ENCODE measurements around the gene SIDT1. TPM values are rescaled to one million over a fixed set of nuclear protein-coding genes. Genes with fewer than 3 reads are reported as not detected.

SIDT1 gene
- total and polyA plus RNA-seq, 8 donors = 0.81 to 142 (median 14.5) TPM

GRCh38 chr3:113589971-113590370, 57.6 kb downstream of the SIDT1 start:
- Histone ChIP-seq H3K36me3 (peaks cover 0 to 8% (median 0%) of the 10 kb centered on the region in 4 donors), H3K27me3 (no peaks in the 10 kb centered on the region), H3K9me3 (no peaks in the 10 kb centered on the region), H3K27ac (no peak overlapping the region), H3K4me3 (no peak overlapping the region), H3K4me1 (no peaks in the 10 kb centered on the region)
- intact Hi-C loops (cut with DNase I; ENCODE audit: low total_unique reads) = no loop called here
- 28 to 47% (median 32%) methylated on average over 1 of the region's 1 CpG for WGBS, 5 donors
- TF ChIP-seq POLR2A (IDR thresholded peaks at IDR 0.05) (no peak), EP300 (IDR thresholded peaks at IDR 0.05) (no peak), CTCF (IDR thresholded peaks at IDR 0.05) (no peak), POLR2AphosphoS5 (IDR thresholded peaks at IDR 0.05) (no peak)
- DNase-seq = no peak

GRCh38 chr3:113590983-113591382, 58.6 kb downstream of the SIDT1 start:
- Histone ChIP-seq H3K36me3 (no peaks in the 10 kb centered on the region), H3K27me3 (no peaks in the 10 kb centered on the region), H3K4me1 (no peaks in the 10 kb centered on the region), H3K4me3 (no peak overlapping the region), H3K27ac (no peak overlapping the region), H3K9me3 (no peaks in the 10 kb centered on the region)
- no peak for TF ChIP-seq CTCF (IDR thresholded peaks at IDR 0.05)
- TF ChIP-seq POLR2AphosphoS5 (IDR thresholded peaks at IDR 0.05) = no peak
- TF ChIP-seq EP300 (IDR thresholded peaks at IDR 0.05) = no peak
- no peak for TF ChIP-seq POLR2A (IDR thresholded peaks at IDR 0.05)
- intact Hi-C loops (cut with DNase I; ENCODE audit: low total_unique reads) = no loop called here
- peak in 1 of 2 donors; percentile 18 for DNase-seq
- 16 to 50% (median 30%) methylated on average over 1 of the region's 1 CpG for WGBS, 5 donors

- TF ChIP-seq POLR2AphosphoS5 (IDR thresholded peaks at IDR 0.05) (no peak), EP300 (IDR thresholded peaks at IDR 0.05) (no peak), CTCF (IDR thresholded peaks at IDR 0.05) (no peak), POLR2A (IDR thresholded peaks at IDR 0.05) (no peak)
- Histone ChIP-seq H3K9me3 (no peaks in the 10 kb centered on the region), H3K27me3 (no peaks in the 10 kb centered on the region), H3K4me3 (no peak overlapping the region), H3K4me1 (no peaks in the 10 kb centered on the region), H3K27ac (no peak overlapping the region), H3K36me3 (no peaks in the 10 kb centered on the region)
- no peak for DNase-seq
- 21 to 56% (median 48%) methylated on average over 2 of the region's 2 CpGs for WGBS, 5 donors
- intact Hi-C loops (cut with DNase I; ENCODE audit: low total_unique reads) = no loop called here
Observed at GRCh38 chr3:113594066-113594465, 61.7 kb downstream of the SIDT1 start.

GRCh38 chr3:113597596-113598354, 65.4 kb downstream of the SIDT1 start:
- no peaks in the 10 kb centered on the region for H3K9me3 ChIP-seq
- H3K36me3 ChIP-seq = peaks cover 0 to 4% (median 1%) of the 10 kb centered on the region in 4 donors
- peak in 1 of 2 donors; percentile 53 for DNase-seq
- TF ChIP-seq POLR2AphosphoS5 (IDR thresholded peaks at IDR 0.05) = no peak
- no peak for TF ChIP-seq EP300 (IDR thresholded peaks at IDR 0.05)
- no peak for TF ChIP-seq POLR2A (IDR thresholded peaks at IDR 0.05)
- no peak for TF ChIP-seq CTCF (IDR thresholded peaks at IDR 0.05)
- H3K4me1 ChIP-seq = no peaks in the 10 kb centered on the region
- intact Hi-C loops (cut with DNase I; ENCODE audit: low total_unique reads) = no loop called here
- WGBS, 5 donors = 63 to 77% (median 73%) methylated on average over 4 of the region's 4 CpGs
- H3K27ac ChIP-seq = no peak overlapping the region
- no peak overlapping the region for H3K4me3 ChIP-seq
- H3K27me3 ChIP-seq = no peaks in the 10 kb centered on the region

Data from stomach (tissue), 9 donors.